Glomerular visceral epithelial cell (primary cell): ENCODE data around the gene ETFBKMT.
"Not testable (repeated sequence)": the region's sequence is repeated elsewhere in the genome, so short reads cannot be mapped to it uniquely, and the experiment has no call there.

Experiments used
- DNase-seq: peaks from one replicate; pipeline ENCODE4 v3.0.0-alpha.2; 2016; ENCODE audit errors: extremely low spot score

The ETFBKMT gene

DNA sequence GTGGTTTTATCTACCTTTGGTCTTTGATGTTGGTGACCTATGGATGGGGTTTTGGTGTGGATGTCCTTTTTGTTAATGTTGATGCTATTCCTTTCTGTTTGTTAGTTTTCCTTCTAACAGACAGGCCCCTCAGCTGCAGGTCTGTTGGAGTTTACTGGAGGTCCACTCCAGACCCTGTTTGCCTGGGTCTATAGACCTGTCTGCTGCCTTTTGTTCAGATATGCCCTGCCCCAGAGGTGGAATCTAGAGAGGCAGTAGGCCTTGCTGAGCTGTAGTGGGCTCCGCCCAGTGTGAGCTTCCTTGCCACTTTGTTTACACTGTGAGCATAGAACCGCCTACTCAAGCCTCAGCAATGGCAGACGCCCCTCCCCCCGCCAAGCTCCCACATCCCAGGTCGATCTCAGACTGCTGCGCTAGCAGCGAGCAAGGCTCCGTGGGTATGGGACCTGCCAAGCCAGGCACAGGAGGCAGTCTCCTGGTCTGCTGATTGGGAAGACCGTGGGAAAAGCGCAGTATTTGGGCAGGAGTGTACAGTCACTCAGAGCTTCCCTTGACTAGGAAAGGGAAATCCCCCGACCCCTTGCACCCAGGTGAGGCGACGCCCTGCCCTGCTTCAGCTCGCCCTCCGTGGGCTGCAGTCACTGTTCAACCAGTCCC lies 59.2 kb downstream of the ETFBKMT start:
- DNase-seq, result not testable (repeated sequence)

DNA sequence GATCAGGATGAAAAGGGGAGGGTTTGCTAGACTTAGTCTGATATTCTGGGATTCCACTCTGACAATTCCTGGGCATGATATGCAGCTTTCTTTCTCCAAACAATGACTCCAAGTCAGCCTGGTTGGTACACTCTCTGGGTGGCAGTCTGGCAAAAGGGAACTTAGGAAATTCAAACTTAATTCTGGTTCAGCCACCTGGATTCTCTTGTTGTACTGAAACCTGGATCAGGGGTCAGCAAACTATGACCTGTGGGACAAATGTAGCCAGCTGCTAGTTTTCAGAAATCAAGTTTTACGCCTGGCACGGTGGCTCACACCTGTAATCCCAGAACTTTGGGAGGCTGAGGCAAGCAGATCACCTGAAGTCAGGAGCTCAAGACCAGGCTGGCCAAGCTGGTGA lies 63.1 kb downstream of the ETFBKMT start:
- DNase-seq, result no peak
